GM10266 (cell line): ENCODE results near the gene TBC1D1.

Experiments used
- DNase-seq: peaks from one replicate; pipeline ENCODE4 v3.0.0; 2012; ENCODE audit errors: extremely low spot score
- TF ChIP-seq, protein P1 (sequence below): IDR thresholded peaks from 2 replicates; pipeline ENCODE4 v1.5.1; 2012; ENCODE audit warnings: mild to moderate bottlenecking, low read depth; ENCODE audit not compliant: control insufficient read depth, insufficient read depth; ENCODE audit errors: missing control alignments

The TBC1D1 gene

DNA sequence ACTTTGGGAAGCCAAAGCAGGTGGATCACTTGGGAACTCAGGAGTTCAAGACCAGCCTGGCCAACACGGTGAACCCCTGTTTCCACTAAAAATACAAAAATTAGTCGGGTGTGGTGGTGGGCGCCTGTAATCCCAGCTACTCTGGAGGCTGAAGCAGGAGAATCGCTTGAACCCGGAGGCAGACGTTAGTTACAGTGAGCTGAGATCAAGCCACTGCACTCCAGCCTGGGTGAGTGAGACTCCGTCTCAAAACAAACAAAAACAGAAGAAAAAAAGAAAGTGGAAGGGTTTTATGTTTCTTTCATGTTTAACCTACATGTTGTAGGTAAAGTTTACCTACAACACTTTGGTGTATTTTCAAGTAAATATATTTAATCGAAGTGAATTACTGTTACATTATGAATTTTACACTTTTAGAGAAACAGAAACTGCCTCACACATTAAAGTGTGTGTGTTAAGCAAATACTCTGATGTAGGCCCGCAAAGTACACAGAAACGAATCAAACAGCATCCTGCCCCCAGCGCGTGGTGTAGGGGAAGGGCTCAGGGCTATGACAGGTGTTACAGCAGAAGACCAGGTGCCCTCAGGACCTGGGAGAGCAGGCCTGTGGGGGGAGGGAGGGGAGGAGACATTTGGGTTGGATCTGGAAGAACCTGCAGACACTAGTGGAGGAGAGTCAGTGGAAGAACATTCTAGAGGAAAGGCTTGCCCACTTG lies 108.3 kb downstream of the TBC1D1 start:
- DNase-seq, result no peak
- TF ChIP-seq, protein P1, sequence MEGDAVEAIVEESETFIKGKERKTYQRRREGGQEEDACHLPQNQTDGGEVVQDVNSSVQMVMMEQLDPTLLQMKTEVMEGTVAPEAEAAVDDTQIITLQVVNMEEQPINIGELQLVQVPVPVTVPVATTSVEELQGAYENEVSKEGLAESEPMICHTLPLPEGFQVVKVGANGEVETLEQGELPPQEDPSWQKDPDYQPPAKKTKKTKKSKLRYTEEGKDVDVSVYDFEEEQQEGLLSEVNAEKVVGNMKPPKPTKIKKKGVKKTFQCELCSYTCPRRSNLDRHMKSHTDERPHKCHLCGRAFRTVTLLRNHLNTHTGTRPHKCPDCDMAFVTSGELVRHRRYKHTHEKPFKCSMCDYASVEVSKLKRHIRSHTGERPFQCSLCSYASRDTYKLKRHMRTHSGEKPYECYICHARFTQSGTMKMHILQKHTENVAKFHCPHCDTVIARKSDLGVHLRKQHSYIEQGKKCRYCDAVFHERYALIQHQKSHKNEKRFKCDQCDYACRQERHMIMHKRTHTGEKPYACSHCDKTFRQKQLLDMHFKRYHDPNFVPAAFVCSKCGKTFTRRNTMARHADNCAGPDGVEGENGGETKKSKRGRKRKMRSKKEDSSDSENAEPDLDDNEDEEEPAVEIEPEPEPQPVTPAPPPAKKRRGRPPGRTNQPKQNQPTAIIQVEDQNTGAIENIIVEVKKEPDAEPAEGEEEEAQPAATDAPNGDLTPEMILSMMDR, result no peak

DNA sequence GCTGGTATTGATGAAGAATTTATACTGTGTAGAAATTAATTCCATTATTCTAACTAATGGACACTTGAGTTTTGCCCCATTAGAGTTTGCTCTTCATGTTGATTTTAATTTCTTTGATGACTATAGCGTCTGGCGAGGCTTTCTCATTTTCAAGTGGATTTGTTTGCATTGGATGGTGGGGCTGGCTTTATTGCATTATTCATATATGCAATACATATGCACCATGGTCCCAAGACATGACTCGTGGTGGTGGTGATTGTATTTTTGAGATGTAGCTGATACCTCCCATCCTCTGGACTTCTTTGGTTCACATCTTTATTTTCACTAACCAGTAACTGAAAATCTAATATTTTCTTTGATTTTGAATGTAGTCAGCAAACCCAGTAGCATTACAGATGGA lies 109.1 kb downstream of the TBC1D1 start:
- TF ChIP-seq, protein P1, result no peak
- no peak for DNase-seq

DNA sequence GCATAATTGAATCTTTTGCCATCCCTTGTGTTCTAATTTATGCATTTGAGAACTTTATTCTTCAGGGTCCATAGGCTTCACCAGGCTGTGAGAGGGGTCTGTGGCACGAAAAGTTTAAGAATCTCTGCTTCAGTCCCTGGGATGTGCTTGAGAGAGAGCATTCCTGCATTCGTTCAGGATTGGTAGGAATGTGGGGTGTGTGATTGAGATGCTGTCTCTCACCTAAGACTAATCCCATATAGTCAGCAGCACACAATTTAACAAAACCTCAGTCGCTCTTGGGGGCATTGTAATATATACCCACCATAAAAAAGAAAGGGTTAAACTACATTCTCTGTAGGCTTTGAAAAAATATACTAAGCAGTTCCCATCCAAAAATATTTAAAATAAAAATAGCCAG lies 111.0 kb downstream of the TBC1D1 start:
- no peak for DNase-seq
- TF ChIP-seq, protein P1, result no peak

DNA sequence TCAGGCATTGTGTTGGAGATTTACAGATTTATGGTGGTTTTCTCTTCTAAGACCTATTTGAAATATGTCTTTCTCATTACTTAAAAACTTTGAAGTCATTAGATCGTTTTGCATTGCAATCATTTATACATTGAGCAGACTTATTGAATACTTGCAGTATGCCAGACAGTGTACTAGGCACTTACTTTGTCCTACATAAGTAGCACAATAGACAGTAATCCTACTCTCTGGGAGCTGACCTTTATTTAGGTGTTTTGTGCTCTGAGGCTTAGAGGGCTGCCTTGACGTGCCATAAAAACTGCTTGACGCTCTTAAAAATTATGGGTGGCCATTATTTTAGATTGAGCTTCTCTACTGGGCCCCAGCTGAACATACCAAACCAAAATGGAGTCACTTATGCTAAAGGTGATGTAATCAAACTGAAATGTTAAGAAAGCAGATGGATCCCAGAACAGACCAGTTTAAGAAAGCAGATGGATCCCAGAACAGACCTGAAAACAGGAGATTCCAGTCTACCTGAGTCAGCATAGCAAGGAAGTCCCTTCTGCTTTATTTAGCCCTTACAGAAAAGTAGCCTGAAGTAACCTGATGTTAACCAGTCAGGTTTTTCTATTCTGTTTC lies 111.7 kb downstream of the TBC1D1 start:
- DNase-seq, result no peak
- TF ChIP-seq, protein P1, result no peak

DNA sequence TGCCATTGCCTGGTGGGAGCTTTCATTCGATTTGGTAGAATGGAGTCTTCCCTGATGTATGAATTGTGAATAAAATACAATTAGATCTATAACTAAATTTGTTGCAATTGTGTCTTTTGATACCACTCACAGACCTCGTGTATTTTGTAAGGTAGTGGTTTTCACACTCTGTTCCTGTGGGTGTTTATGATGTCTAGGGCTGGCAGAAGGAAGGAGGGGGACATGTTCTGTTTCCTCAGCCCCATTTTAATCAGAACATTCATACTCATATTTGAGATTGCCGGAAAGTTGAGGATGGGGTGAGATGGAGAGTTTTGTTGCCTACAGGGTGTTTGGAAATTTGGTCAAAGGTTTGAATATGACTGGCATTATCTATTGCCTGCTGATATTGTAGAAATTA lies 112.2 kb downstream of the TBC1D1 start:
- DNase-seq, result no peak
- TF ChIP-seq, protein P1, result no peak

DNA sequence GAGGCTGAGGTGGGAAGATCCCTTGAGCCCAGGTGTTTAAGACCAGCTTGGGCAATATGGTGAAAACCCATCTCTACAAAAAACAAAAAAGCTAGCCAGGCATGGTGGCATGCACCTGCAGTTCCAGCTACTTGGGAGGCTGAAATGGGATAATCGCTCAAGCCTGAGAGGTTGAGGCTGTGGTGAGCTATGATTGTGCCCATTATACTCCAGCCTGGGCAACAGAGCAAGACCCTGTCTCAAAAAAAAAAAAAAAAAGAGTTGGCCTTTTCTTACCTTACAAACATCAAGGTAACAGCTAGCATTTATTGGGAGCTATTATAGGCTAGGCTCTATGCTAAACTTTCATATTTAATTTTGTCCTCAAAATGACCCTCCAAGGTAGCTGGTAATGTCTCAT lies 112.7 kb downstream of the TBC1D1 start:
- no peak for DNase-seq
- TF ChIP-seq, protein P1, result no peak

DNA sequence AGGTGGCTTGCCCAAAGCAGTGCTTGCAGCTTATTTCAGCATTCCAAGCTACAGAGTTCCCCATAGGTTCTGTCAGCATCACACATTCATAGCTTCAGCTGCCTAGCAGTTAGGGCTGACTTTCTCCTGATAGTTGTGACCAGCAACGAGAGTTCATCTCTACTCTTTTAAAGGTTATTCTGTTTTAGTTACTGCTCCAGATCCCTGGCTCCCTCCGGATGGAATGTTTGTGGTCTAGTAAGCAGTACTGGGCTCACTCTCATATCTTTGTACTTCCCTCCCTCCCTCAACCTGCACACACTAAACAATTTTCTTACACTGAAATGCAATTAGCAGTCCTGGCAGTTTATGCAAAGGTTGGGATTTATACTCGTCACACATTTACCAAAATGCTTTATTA lies 113.2 kb downstream of the TBC1D1 start:
- DNase-seq, result no peak
- TF ChIP-seq, protein P1, result no peak
